GM21619 (cell line): Measurements from ENCODE around the gene MLANA.

ENCODE experiments used
- ATAC-seq: cut with Tn5 transposase; IDR thresholded peaks from one replicate; pipeline ENCODE4 v1.9.1; 2021; ENCODE audit not compliant: unreplicated experiment

The MLANA gene, protein sequence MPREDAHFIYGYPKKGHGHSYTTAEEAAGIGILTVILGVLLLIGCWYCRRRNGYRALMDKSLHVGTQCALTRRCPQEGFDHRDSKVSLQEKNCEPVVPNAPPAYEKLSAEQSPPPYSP

DNA sequence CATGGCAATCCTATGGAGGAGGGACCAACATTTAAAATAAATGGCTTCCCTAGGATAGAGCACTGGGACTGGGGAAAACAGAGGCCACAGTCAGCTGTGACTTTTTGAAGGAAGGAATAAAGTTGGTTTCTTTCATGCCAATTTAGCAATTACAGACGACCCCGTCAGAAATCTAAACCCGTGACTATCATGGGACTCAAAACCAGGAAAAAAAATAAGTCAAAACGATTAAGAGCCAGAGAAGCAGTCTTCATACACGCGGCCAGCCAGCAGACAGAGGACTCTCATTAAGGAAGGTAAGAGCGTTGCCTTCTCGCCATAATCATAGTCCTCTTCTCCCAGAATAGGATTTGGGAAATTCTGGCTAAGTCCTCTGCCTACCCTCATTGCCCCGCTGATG is at the start of gene MLANA:
Gene MLANA, plus strand, starts transcription at position 249 of the 400 bp plus-strand sequence. CDS start 1,586 bp downstream, outside the sequence.
- ATAC-seq: no peak

DNA sequence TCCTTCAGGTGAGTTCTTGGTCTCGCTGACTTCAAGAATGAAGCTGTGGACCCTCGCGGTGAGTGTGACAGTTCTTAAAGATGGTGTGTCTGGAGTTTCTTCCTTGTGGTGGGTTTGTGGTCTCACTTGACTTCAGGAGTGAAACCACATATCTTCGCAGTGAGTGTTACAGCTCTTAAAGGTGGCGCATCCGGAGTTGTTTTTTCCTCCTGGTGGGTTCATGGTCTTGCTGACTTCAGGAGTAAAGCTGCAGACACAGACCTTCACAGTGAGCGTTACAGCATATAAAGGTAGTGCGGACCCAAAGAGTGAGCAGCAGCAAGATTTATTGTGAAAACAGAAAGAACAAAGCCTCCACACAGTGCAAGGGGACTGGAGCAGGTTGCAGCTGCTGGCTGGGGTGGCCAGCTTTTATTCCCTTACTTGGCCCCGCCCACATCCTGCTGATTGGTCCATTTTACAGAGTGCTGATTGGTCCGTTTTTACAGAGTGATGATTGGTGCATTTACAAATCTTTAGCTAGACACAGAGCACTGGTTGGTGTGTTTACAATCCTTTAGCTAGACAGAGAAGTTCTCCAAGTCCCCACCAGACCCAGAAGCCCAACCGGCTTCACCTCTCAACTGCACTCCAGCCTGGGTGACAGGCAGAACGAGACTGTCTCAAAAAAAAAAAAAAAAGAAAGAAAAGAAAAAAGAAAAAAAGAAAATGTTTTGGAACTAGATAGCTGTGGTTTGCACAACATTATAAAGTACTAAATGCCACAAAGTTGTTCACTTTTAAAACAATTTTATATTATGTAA is 48.7 kb upstream of the MLANA start:
- no peak for ATAC-seq

DNA sequence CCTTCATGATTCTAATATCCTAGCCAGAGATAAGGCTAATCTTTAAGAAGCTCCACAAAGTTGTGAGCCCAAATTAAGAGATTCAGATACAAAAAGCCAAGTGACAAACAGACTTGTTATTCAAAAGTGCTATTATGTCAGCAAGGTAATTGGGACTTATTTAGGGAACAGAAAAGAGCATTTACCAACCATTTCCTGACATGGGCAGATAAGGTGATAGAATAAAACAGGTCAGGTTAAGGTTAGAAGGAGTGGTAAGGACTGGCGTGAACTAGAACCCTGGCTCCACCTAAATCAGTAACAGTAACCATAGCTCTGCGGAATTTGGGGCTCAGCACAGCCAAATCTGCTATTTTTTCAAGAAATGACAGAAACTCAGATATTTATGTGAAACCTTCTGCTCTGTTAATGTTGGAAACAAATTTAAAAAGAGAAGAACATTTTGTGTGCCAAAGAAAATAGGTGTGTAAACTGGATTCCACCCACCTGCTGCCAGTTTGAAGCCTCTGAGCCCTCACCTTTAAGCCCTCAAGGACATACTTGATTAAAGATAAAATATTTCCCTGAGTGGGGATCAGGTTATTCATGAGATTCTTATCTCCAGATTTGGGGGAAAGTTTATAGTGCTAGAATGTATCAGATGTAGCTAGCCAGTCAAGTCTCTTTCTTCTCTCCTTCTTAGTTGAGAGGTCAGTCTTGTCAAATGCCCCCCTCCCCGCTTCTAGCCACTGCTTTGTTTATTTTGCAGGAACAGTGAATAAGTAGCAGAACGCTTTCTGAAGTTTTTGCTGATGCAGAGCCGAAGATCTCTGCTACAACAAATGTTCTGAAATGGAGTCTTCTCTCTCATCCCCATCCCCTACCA is 47.5 kb upstream of the MLANA start:
- no peak for ATAC-seq

DNA sequence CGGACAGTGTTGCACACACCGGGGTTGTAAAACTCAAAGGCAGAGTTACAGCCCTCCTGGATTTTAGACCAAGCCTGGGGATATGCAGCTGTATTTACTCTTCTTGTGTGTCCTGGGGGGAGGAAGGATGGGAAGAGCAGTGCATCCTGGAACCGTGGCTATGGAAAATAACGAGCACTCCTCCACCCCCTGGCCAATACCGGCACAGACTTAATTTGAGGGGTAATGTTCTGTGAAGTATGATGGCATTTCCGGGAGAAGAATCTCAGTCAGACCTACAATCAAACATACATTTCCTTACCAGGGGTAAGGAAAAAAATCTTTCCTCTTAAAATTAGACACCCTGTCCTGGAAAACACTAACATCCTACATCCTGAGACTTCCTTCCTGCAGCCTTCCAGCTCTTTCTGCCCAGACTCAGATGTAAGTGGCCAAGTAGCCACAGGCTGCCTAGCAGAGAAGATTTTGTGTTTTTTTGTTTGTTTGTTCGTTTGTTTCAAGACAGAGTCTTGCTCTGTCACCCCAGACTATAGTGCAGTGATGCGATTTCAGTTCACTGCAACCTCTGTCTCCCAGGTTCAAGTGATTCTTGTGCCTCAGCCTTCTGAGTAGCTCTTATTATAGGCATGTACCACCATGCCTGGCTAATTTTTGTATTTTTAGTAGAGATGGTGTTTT is 46.8 kb upstream of the MLANA start:
- no peak for ATAC-seq

DNA sequence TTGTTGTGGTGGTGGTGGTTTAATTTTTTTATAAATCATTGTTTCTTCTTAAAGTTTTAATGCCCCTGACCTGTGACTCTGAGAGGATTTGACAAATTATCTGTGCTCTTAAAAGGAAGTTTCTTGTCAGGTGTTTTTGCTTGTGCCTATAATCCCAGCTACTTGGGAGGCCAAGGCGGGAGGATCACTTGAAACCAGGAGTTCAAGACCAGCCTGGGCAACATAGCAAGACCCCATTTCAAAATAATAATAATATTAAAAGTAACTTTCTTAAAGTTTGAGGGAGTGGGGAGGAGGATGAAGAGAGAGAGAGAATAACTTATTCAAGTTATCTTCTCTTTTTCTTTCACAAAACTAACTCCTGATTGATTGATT is 45.5 kb upstream of the MLANA start:
- no peak for ATAC-seq

DNA sequence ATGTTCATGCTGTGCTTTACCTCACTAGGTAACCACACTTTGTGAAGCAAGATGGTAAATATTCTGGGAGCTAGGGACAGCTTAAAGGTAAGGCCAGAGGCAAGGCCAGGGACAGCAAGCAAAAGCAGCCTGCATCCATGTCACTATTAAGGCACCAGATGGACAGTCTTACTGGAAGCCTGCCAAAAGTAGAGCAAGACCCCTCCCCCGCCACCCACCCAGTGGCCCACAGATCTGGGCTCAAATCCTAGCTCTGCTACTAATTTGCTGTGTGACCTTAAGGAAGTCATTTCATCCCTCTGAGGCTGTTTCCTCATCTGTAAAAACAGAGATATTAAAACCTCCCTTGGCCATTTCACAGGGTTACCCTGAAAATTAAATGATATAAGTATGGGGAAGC is 44.6 kb upstream of the MLANA start:
- no peak for ATAC-seq

DNA sequence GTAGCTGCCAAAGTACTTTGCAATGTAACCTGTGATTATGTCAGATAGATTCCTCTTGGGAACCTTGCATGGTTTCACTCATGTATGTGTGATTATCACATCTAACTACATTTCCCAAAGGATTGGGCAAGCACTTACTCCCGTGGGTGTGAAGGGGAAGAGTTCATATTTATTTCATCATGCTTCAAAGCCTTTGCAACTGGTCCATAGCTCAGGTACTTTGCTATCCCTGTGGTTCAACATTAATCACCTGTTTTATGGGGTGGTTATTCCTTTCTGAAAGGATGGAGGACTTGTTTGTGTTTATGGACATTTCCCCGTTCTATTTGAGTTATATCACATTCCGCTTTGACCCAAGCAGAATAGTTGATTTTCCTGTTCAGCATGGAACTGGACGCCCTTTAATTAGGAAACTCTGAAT is 44.2 kb upstream of the MLANA start:
- ATAC-seq: no peak

DNA sequence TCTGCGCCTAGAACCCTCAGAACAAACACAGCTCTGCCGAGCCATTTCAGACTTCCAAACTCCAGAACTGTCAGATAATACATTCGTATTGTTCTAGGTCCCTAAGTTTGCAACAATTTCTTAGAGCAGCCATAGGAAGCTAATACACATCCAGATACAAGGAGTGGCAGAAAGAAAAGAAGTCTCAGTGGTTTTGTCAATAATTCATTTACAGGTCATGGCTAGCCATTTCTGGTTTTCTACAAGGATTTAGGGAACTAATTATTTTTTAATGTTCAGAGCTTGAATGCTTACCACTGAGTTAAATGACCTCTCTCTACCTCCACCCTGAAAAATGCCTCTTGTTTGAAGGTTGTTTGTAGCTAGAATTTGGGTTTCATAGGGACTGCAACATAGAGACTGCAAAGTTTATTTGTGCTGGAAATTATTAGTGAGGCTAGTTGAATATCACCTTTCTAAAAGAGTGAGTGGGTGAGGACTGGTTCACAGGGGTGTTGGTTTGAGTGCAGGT is 42.3 kb upstream of the MLANA start:
- ATAC-seq: no peak

DNA sequence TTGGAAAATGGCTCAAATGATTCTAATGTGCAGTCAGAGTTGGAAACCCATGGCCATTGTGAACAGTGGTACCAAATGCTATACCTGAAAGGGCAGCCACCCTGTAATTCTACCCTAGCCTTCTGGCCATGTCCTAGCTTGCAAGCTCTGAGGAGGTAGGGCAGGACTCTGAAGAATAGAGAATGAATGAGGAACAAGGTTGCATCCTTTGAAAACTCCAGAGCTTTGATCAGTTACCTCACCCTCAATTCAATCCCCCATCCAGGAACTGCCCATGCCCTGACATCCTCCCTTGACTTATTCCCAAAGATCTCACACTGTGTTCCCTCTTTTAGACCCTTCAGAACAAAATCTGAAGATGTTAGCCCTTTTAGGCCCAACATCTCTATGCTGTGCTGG is 40.0 kb upstream of the MLANA start:
- ATAC-seq: no peak

DNA sequence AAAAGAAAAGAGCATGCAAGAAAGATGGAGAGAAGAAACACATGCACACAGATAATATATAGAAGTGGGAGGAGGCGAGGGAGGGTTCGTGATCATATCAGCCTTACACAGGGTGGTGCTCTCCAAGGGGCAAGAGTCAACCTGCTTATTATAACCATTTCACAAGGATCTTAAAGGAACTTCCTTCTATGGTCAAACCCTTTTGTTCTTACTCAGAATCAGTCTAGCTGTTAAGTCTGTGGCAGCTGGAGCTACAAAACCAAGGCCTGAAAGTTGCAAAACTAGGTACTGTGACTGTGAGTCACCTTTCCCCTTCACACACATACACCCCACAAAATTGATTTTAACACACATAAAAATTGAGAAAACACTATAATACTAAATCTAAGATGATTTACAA is 39.2 kb upstream of the MLANA start:
- peak; percentile 87 for ATAC-seq

DNA sequence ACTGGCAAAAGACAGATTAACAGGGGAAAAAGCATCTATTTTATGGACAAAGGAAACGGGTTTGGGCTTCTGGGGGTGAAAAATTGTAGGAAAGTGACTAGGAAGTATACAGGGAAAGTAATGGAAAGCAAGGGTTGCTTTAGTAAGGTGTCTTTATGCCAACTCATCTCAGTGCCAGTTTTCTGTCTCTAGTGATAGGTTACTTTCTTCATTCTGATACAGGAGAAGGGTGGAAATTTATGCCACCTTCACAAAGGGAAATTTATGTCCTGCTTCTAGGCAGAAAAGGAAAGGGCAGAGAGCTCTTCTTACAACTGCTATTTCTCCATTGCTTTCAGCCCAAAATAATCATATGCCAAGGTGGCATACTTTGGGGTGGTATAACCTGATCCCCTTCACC is 37.7 kb upstream of the MLANA start:
- ATAC-seq: no peak

DNA sequence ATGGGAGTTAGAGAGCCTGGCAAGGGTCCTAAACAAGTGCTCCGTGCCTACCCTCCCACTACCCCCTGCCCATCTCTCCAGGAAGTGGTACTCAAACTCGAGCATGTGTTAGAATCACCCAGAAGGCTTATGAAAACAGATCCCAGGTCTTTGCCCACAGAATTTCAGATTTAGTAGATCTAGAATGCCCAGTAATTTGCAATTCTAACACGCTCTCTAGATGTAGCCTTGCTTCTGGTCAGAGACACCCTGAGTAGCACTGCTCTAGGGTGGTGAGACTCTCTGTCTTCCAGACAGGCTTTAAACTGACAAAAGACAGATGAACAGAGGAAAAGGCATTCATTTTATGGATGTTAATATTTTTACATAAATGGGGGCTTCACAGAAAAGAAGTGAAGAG is 37.1 kb upstream of the MLANA start:
- ATAC-seq: no peak

DNA sequence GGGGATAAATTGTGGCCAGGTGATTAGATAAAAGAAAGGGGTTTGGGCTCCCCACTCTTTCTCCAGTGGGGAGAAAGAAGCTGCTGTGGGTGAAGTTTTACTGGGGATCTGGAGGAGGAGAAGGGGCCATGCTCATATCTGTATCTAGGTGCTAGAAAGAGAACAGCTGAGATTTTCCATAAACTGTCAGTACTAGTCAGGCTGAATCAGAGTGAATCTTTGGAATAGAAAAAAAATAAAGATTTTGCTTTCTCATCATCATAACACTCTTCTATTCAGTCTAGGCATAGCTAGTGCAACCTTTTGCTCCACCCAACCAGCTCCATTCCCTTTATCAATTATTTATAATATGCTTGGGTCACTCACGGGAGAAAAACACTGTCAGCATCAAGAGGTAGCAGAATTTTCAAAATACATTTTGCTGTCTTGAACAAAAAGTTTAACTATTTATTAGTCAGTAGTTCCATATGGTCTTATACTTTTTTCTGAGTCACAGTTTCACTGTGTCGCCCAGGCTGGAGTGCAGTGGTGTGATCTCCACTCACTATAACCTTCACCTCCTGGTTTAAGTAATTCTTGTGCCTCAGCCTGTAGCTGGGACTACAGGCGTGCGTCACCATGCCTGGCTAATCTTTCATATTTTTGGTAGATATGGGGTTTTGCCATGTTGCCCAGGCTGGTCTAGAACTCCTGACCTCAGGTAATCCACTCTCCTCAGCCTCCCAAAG is 36.5 kb upstream of the MLANA start:
- no peak for ATAC-seq

DNA sequence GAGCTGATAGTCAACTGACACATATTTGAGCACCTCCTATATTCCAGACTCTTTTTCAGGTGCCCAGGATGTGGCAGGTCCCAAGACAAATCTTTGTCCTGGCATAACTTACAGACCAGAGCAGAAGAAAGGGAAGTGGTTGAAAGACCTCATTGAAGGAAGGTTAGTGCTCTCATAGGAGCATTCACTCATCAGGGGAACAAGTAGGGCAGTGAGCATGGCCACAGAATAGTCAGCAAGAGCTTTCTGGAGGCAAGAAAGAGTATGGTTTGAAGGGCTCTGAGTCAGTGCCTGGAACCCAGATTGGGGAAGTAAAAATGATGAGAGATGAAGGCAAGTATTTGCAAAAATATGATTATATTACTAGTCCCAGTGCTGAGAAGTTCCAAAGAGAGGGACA is 32.8 kb upstream of the MLANA start:
- no peak for ATAC-seq

DNA sequence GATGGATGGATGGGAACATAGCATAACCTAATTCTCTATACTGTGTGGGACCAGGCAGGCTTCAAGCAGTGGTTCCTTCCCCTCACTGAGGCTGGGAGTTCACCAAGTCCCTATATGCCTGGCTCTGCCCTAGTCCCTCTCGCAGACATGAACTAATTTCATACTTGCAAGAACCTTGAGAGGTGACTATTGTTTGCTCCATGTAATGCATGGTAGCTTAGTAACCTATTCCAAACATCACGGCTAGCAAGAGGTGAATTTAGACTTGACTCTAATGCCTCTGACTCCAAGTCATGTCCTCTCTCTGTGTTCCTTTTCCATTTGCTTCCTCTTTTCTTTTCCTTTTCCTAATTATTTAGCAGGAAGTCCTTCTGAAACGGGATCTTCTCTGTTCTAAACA is 31.9 kb upstream of the MLANA start:
- ATAC-seq: no peak

DNA sequence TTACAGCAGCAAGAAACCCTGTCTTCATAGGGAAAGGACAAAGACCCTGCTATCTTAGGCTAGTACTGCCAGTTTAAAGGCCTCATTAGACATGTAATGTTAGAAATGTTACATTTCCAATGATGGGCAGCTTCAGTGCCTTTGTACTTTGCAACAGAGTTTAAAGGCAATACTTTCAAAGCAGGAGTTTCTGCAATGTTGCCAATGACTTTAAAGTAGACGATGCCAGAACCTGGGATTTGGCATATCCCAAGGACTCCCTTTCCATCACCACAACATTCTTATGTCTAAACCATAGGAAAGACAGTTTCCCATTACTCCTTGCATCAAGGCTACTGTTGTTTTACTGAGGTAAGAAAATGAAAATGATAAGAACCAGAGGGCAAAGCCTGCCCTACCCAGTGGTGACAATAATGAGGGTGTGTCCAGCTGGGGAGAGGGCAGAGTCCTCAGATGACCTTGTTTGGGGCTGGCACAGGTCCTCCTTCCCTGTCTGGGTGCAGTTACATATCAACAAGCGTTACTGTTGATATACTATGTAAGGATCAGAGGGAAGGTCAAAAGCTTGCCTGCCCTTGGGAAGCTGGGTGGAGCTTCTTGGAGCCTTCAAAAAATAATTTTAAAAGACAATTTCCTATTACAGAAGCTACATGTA is 27.5 kb upstream of the MLANA start:
- no peak for ATAC-seq

DNA sequence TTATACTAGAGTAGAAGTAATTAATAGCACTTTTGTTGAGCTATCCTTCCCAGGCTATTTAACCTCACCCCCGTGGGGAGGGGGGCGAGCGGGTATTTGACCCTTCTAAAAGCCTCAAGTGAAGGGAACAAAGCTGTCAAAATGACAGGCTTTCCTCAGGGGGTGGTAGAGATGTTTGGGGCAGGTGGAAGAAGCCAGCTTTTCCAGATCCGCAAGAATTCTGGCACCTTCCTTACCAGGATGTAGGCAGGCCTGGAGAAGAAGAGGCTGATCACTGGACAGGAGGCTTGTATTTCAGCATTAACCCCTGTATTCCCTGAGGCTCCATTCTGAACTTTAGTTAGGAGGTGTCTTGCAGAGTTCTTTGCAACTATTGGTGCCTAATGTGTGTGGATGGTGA is 26.2 kb upstream of the MLANA start:
- no peak for ATAC-seq

DNA sequence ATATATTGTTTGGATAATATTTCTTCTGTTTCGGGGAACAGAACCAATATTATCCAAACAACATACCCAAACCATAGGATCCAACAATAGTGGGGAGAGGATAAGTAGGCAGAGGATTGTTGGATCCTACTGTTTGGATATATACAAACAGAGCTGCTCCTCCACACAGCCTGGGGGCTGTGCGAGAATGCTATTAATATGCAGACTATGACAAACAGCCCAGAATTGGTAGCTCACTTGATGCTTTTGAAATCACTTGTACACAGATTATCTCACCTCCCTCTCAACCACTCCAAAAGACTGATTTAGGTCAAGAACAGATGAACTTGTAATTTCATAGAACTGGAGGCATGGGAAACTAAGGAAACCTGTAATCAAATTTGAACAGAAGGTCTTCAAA is 24.4 kb upstream of the MLANA start:
- ATAC-seq: no peak

DNA sequence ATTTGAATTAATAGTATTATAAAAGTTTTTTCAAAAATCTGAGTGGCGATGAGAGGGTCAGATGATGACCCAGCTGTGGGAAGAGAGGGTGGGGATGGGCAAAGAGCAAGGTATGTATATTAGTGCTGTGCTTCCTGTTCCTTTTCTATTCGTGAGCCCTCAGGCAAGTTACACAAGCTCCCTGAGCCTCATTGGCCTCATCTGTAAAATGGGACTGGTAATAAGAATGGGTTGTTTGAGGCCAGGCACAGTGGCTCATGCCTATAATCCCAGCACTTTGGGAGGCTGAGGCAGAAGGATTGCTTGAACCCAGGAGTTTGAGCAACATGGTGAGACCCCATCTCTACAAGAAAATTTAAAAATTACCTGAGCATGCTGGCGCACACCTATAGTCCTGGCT is 24.0 kb upstream of the MLANA start:
- ATAC-seq: no peak

DNA sequence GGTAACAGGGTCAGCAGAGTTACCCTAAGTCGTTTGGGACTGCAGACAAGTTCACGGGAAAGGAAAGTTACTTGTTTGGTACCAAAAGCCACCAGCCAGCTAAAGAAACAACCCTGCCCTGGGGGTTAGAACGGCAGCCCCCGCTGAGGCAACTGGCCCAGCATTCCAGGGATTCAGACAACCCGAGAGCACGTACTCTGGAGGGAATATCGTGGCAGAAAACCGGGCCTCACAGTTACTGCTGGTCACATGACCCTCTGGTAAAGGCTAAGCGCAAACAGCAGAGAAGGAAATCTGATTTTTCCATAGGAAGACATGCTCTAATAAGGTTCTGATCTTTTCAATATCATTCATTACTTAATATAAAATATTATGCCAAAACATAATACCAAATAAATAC is 22.5 kb upstream of the MLANA start:
- no peak for ATAC-seq
